ENCODE measurements around the gene LMBR1. TPM values are rescaled to one million over a fixed set of nuclear protein-coding genes. Genes with fewer than 3 reads are reported as not detected.
"Not testable (repeated sequence)": the region's sequence is repeated elsewhere in the genome, so short reads cannot be mapped to it uniquely, and the experiment has no call there.

Gene LMBR1
- total and polyA plus RNA-seq, 12 donors: 16.9 to 341 (median 117) TPM

DNA sequence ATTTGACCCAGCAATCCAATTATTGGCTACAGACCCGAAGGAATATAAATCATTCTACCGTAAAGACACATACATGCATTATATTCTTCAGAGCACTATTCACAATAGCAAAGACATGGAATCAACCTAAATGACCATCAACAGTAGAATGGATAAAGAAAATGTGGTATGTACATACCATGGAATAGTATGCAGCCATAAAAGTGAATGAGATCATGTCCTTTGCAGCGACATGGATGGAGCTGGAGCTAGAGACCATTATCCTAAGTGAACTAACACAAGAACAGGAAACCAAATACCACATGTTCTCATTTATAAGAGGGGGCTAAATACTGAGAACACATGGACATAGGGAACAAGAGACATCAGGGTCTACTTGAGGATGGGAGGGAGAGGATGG, 44.0 kb downstream of the LMBR1 start:
- Histone ChIP-seq H3K9me3 (replicated peaks in 1 of 3) (no peaks in the 10 kb centered on the region), H3K27me3 (no peaks in the 10 kb centered on the region), H3K27ac (no peak overlapping the region), H3K36me3 (replicated peaks in 1 of 2) (peaks cover 0 to 4% of the 10 kb centered on the region in 2 donors), H3K4me3 (no peak overlapping the region), H3K4me1 (replicated peaks in 1 of 2) (peaks cover 3 to 30% of the 10 kb centered on the region in 2 donors)
- WGBS, 4 donors: 93 to 98% (median 96%) methylated on average over 3 of the region's 3 CpGs
- DNase-seq: no peak
- intact Hi-C loops (cut with DNase I): no loop called here
- TF ChIP-seq, protein P1, sequence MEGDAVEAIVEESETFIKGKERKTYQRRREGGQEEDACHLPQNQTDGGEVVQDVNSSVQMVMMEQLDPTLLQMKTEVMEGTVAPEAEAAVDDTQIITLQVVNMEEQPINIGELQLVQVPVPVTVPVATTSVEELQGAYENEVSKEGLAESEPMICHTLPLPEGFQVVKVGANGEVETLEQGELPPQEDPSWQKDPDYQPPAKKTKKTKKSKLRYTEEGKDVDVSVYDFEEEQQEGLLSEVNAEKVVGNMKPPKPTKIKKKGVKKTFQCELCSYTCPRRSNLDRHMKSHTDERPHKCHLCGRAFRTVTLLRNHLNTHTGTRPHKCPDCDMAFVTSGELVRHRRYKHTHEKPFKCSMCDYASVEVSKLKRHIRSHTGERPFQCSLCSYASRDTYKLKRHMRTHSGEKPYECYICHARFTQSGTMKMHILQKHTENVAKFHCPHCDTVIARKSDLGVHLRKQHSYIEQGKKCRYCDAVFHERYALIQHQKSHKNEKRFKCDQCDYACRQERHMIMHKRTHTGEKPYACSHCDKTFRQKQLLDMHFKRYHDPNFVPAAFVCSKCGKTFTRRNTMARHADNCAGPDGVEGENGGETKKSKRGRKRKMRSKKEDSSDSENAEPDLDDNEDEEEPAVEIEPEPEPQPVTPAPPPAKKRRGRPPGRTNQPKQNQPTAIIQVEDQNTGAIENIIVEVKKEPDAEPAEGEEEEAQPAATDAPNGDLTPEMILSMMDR (IDR thresholded peaks at IDR 0.05): no peak
- TF ChIP-seq POLR2A (IDR thresholded peaks at IDR 0.05): no peak

DNA sequence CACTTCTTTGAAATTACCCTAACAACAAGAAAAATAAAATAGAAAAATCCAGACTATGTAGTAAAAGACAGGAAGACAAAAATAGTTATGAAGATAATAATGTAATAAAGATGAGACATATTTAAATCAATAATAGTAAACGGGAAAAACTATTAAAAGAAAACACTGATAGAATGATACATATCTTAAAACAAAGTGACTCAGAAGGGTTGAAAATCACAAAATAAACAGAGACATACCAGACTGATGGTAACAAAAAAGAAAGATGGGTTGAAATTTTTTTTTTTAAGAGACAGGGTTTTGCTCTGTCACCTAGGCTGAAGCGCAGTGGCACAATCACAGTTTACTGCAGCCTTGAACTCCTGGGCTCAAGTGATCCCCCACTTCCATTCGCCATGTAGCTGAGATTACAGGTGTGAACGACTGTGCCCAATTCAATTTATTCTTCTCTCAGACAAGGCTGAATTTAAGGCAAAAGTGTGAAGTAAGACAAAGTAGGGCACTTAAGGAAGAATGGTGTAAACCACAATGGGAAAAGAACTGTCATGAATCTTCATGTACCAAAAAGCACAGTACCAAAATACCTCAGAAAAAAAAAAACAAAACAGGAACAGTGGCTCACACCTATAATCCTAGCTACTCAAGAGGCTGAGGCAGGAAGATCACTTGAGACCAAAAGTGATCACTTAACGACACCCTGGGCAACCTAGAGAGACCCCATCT, 47.4 kb downstream of the LMBR1 start:
- no peak for DNase-seq
- intact Hi-C loops (cut with DNase I): no loop called here
- TF ChIP-seq, protein P1 (IDR thresholded peaks at IDR 0.05): no peak
- no peak for TF ChIP-seq POLR2A (IDR thresholded peaks at IDR 0.05)
- Histone ChIP-seq H3K27ac (peak overlapping the region in 1 of 5 donors; percentile 9), H3K4me3 (no peak overlapping the region), H3K36me3 (replicated peaks in 1 of 2) (no peaks in the 10 kb centered on the region), H3K4me1 (replicated peaks in 1 of 2) (peaks cover 18 to 60% of the 10 kb centered on the region in 2 donors), H3K27me3 (no peaks in the 10 kb centered on the region), H3K9me3 (replicated peaks in 1 of 3) (no peaks in the 10 kb centered on the region)
- WGBS, 4 donors: 35 to 53% (median 50%) methylated on average over 5 of the region's 5 CpGs

DNA sequence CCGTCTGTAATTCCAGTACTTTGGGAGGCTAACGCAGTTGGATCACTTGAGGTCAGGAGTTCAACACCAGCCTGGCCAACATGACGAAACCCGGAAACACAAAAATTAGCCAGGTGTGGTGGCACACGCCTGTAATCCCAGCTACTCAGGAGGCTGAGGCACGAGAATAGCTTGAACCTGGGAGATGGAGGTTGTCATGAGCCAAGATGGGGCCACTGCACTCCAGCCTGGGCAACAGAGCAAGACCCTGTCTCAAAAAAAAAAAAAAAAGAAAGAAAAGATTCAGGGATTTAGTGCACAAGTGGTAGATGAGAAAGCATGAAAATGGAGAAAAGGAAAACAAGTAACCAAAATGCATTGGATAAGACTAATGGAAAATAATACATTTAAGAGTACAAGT, 49.4 kb downstream of the LMBR1 start:
- H3K27me3 ChIP-seq; H3K9me3 ChIP-seq (replicated peaks in 1 of 3); H3K27ac ChIP-seq; DNase-seq; H3K4me3 ChIP-seq; H3K36me3 ChIP-seq (replicated peaks in 1 of 2): not testable (repeated sequence)
- intact Hi-C loops (cut with DNase I): loop anchor here in 1 of 2 donors (5.0 kb wide), 1 partner anchor 44 kb away; no protein-coding TSS in a partner anchor
- H3K4me1 ChIP-seq (replicated peaks in 1 of 2): peaks cover 18 to 60% of the 10 kb centered on the region in 2 donors
- WGBS, 4 donors: 78 to 92% (median 91%) methylated on average over 6 of the region's 6 CpGs

DNA sequence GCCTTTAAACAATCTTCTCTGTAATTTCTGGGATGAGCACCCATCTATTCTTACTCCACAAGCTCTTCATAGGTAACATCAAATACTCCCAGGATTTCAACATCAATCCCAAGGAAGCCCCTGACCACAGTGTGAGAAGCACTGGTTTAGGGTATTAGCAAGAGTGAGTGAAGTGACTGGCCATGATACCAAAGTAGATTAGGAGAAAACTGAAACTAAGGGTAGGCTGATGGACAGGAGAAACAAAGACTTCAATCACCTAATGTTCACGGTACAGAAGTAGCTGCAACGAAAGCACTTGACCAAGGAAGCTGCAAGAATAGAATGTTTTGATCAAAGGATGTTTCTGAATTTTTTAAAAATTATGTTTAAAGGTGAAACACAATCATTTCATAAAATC, 49.8 kb downstream of the LMBR1 start:
- TF ChIP-seq POLR2A (IDR thresholded peaks at IDR 0.05): no peak
- TF ChIP-seq, protein P1 (IDR thresholded peaks at IDR 0.05): no peak
- no peaks in the 10 kb centered on the region for H3K27me3 ChIP-seq
- H3K27ac ChIP-seq: peak overlapping the region; percentile 19 to 61 (median 55)
- H3K4me1 ChIP-seq (replicated peaks in 1 of 2): peaks cover 18 to 60% of the 10 kb centered on the region in 2 donors
- no peaks in the 10 kb centered on the region for H3K36me3 ChIP-seq (replicated peaks in 1 of 2)
- no peaks in the 10 kb centered on the region for H3K9me3 ChIP-seq (replicated peaks in 1 of 3)
- no peak for DNase-seq
- intact Hi-C loops (cut with DNase I): loop anchor here in 1 of 2 donors (5.0 kb wide), 1 partner anchor 44 kb away; no protein-coding TSS in a partner anchor
- H3K4me3 ChIP-seq: no peak overlapping the region
- 70 to 81% (median 75%) methylated on average over 2 of the region's 2 CpGs for WGBS, 4 donors
